Endothelial cell (in vitro differentiated cells): ENCODE data around the gene MRPS26. TPM values are rescaled to one million over a fixed set of nuclear protein-coding genes. Genes with fewer than 3 reads are reported as not detected.
"Not testable (repeated sequence)": the region's sequence is repeated elsewhere in the genome, so short reads cannot be mapped to it uniquely, and the experiment has no call there.

Experiments used
- DNase-seq: peaks from one replicate; pipeline ENCODE4 v3.0.0; 2021; ENCODE audit warnings: low spot score
- H3K27ac Mint-ChIP-seq: one replicate; pipeline ENCODE4 v1.8.0; 2021; ENCODE audit warnings: mixed read lengths, inconsistent platforms; ENCODE audit not compliant: unreplicated experiment
- H3K27me3 Mint-ChIP-seq: one replicate; pipeline ENCODE4 v1.8.0; 2021; ENCODE audit warnings: mild to moderate bottlenecking, moderate library complexity, mixed read lengths, inconsistent platforms; ENCODE audit not compliant: unreplicated experiment
- H3K36me3 Mint-ChIP-seq: one replicate; pipeline ENCODE4 v1.8.0; 2021; ENCODE audit warnings: mild to moderate bottlenecking, low read depth, mixed read lengths, inconsistent platforms; ENCODE audit not compliant: unreplicated experiment
- H3K4me1 Mint-ChIP-seq: one replicate; pipeline ENCODE4 v1.8.0; 2021; ENCODE audit warnings: mild to moderate bottlenecking, mixed read lengths, inconsistent platforms; ENCODE audit not compliant: unreplicated experiment
- H3K4me3 Mint-ChIP-seq: one replicate; pipeline ENCODE4 v1.8.0; 2021; ENCODE audit warnings: mild to moderate bottlenecking, mixed read lengths, inconsistent platforms; ENCODE audit not compliant: unreplicated experiment
- H3K9me3 Mint-ChIP-seq: one replicate; pipeline ENCODE4 v1.8.0; 2021; ENCODE audit warnings: mixed read lengths, inconsistent platforms; ENCODE audit not compliant: unreplicated experiment
- CTCF ChIP-seq: fragments of 200-600 bp; sonication (generic); IDR thresholded peaks from one replicate; pipeline ENCODE4 v1.5.0; 2021; ENCODE audit warnings: antibody characterized with exemption; ENCODE audit not compliant: unreplicated experiment
- total RNA-seq: library from RNA; stranded (reverse); fragmentation: NEBNext Ultra II Directional; extraction: Animal tissue kit (Norgen Biotek cat#: 25700); gene quantifications from one replicate; pipeline ENCODE4 v1.2.1, GENCODE V29; 2021; ENCODE audit not compliant: unreplicated experiment

MRPS26 gene
- total RNA-seq, 1 donor from 2014 or later: 28.9 TPM

GRCh38 chr20:3074812-3075211, 29.0 kb downstream of the MRPS26 start:
- H3K9me3 Mint-ChIP-seq: no peaks in the 10 kb centered on the region
- no peak for DNase-seq
- H3K27me3 Mint-ChIP-seq: peaks cover 14% of the 10 kb centered on the region
- H3K4me1 Mint-ChIP-seq: peaks cover 3% of the 10 kb centered on the region
- TF ChIP-seq CTCF: no peak
- no peak overlapping the region for H3K4me3 Mint-ChIP-seq
- H3K27ac Mint-ChIP-seq: no peak overlapping the region
- H3K36me3 Mint-ChIP-seq: no peaks in the 10 kb centered on the region

GRCh38 chr20:3075315-3075714, 29.5 kb downstream of the MRPS26 start:
- H3K36me3 Mint-ChIP-seq, DNase-seq, H3K27ac Mint-ChIP-seq, H3K9me3 Mint-ChIP-seq, H3K4me3 Mint-ChIP-seq, H3K4me1 Mint-ChIP-seq: not testable (repeated sequence)
- peaks cover 14% of the 10 kb centered on the region for H3K27me3 Mint-ChIP-seq

- Mint-ChIP-seq H3K36me3 (no peaks in the 10 kb centered on the region), H3K4me1 (peaks cover 3% of the 10 kb centered on the region), H3K4me3 (no peak overlapping the region), H3K9me3 (no peaks in the 10 kb centered on the region), H3K27me3 (peaks cover 19% of the 10 kb centered on the region), H3K27ac (no peak overlapping the region)
- DNase-seq: no peak
- TF ChIP-seq CTCF: no peak
Observed at GRCh38 chr20:3077618-3078134, 31.8 kb downstream of the MRPS26 start.

GRCh38 chr20:3080939-3081388, 35.1 kb downstream of the MRPS26 start:
- Mint-ChIP-seq H3K9me3 (no peaks in the 10 kb centered on the region), H3K27me3 (peaks cover 15% of the 10 kb centered on the region), H3K27ac (no peak overlapping the region), H3K4me3 (no peak overlapping the region), H3K4me1 (no peaks in the 10 kb centered on the region), H3K36me3 (no peaks in the 10 kb centered on the region)
- no peak for TF ChIP-seq CTCF
- no peak for DNase-seq

GRCh38 chr20:3081641-3082040, 35.8 kb downstream of the MRPS26 start:
- no peak overlapping the region for H3K4me3 Mint-ChIP-seq
- no peak overlapping the region for H3K27ac Mint-ChIP-seq
- no peaks in the 10 kb centered on the region for H3K9me3 Mint-ChIP-seq
- H3K36me3 Mint-ChIP-seq: no peaks in the 10 kb centered on the region
- no peaks in the 10 kb centered on the region for H3K4me1 Mint-ChIP-seq
- TF ChIP-seq CTCF: no peak
- H3K27me3 Mint-ChIP-seq: peaks cover 15% of the 10 kb centered on the region
- no peak for DNase-seq
